GM11168 (cell line): ENCODE results near the gene PM20D1.
"Not testable (repeated sequence)": the region's sequence is repeated elsewhere in the genome, so short reads cannot be mapped to it uniquely, and the experiment has no call there.

ENCODE experiments used
- in situ Hi-C: fragments of 300-500 bp; cut with MboI; formaldehyde crosslinking; loops from one replicate; pipeline ENCODE4 v1.12.0; 2022; ENCODE audit warnings: low sequenced_read_pairs; ENCODE audit not compliant: unreplicated experiment

Gene PM20D1

GRCh38 chr1:205849619-205850355 is at the start of gene PM20D1:
Gene PM20D1, minus strand, starts transcription at chr1:205850132. Its CDS starts 60 bp downstream, at chr1:205850072.
- in situ Hi-C loops = no loop called here

GRCh38 chr1:205896351-205896750 is 46.4 kb upstream of the PM20D1 start:
- in situ Hi-C loops = no loop called here

GRCh38 chr1:205894119-205894518 is 44.2 kb upstream of the PM20D1 start:
- in situ Hi-C loops = not testable (repeated sequence)

GRCh38 chr1:205892175-205892574 is 42.2 kb upstream of the PM20D1 start:
- in situ Hi-C loops = not testable (repeated sequence)

GRCh38 chr1:205891481-205891880 is 41.5 kb upstream of the PM20D1 start:
- in situ Hi-C loops = not testable (repeated sequence)

GRCh38 chr1:205890631-205891030 is 40.7 kb upstream of the PM20D1 start:
- in situ Hi-C loops = not testable (repeated sequence)

GRCh38 chr1:205889706-205890105 is 39.8 kb upstream of the PM20D1 start:
- in situ Hi-C loops = not testable (repeated sequence)

GRCh38 chr1:205889006-205889405 is 39.1 kb upstream of the PM20D1 start:
- in situ Hi-C loops = not testable (repeated sequence)

GRCh38 chr1:205883792-205884191 is 33.9 kb upstream of the PM20D1 start:
- in situ Hi-C loops = no loop called here

- in situ Hi-C loops = no loop called here
These were observed 31.0 kb upstream of the PM20D1 start for GRCh38 chr1:205880923-205881322.

GRCh38 chr1:205879974-205880373 is 30.0 kb upstream of the PM20D1 start:
- in situ Hi-C loops = no loop called here

GRCh38 chr1:205878026-205878425 is 28.1 kb upstream of the PM20D1 start:
- in situ Hi-C loops = no loop called here

GRCh38 chr1:205873148-205873547 is 23.2 kb upstream of the PM20D1 start:
- in situ Hi-C loops = not testable (repeated sequence)

GRCh38 chr1:205870236-205870635 is 20.3 kb upstream of the PM20D1 start:
- in situ Hi-C loops = no loop called here

GRCh38 chr1:205861540-205861939 is 11.6 kb upstream of the PM20D1 start:
- in situ Hi-C loops = no loop called here

GRCh38 chr1:205858141-205858961 is 8.4 kb upstream of the PM20D1 start:
- in situ Hi-C loops = no loop called here

GRCh38 chr1:205857501-205857900 is 7.6 kb upstream of the PM20D1 start:
- in situ Hi-C loops = not testable (repeated sequence)

- in situ Hi-C loops = no loop called here
These were observed 6.5 kb upstream of the PM20D1 start for GRCh38 chr1:205856433-205856832.

- in situ Hi-C loops = no loop called here
These were observed 3.0 kb upstream of the PM20D1 start for GRCh38 chr1:205852969-205853368.

GRCh38 chr1:205851993-205852392 is 2.1 kb upstream of the PM20D1 start:
- in situ Hi-C loops = no loop called here

- in situ Hi-C loops = no loop called here
These were observed 6.7 kb downstream of the PM20D1 start for GRCh38 chr1:205843036-205843859.
